Measurements from ENCODE around the gene SPTSSB.

Gene SPTSSB

GRCh38 chr3:161337311-161337710, 34.0 kb downstream of the SPTSSB start:
- no peak for DNase-seq

- no peak for DNase-seq
Observed at GRCh38 chr3:161336661-161337060, 34.7 kb downstream of the SPTSSB start.

- DNase-seq: no peak
Observed at GRCh38 chr3:161333696-161334095, 37.6 kb downstream of the SPTSSB start.

GRCh38 chr3:161332792-161333191, 38.5 kb downstream of the SPTSSB start:
- DNase-seq: no peak

GRCh38 chr3:161325059-161325458, 46.3 kb downstream of the SPTSSB start:
- no peak for DNase-seq

- no peak for DNase-seq
Observed at GRCh38 chr3:161323926-161324621, 47.2 kb downstream of the SPTSSB start.

- no peak for DNase-seq
Observed at GRCh38 chr3:161322781-161323568, 48.3 kb downstream of the SPTSSB start.

- no peak for DNase-seq
Observed at GRCh38 chr3:161320837-161321236, 50.5 kb downstream of the SPTSSB start.

- no peak for DNase-seq
Observed at GRCh38 chr3:161319867-161320266, 51.5 kb downstream of the SPTSSB start.

GRCh38 chr3:161317077-161317476, 54.2 kb downstream of the SPTSSB start:
- no peak for DNase-seq

- no peak for DNase-seq
Observed at GRCh38 chr3:161316006-161316689, 55.2 kb downstream of the SPTSSB start.

GRCh38 chr3:161314836-161315395, 56.4 kb downstream of the SPTSSB start:
- no peak for DNase-seq

- DNase-seq: peak; percentile 5
Observed at GRCh38 chr3:161310649-161311423, 60.5 kb downstream of the SPTSSB start.

GRCh38 chr3:161305095-161305991, 66.0 kb downstream of the SPTSSB start:
- no peak for DNase-seq

GRCh38 chr3:161296814-161297213, 74.5 kb downstream of the SPTSSB start:
- no peak for DNase-seq

- no peak for DNase-seq
Observed at GRCh38 chr3:161295325-161295724, 76.0 kb downstream of the SPTSSB start.

All from T-helper 9 cell (primary cell).